NCI-H1092 (cell line): ENCODE results near the gene PTPA.
A peak's percentile ranks its signal among the peaks of the same experiment; 100 is the strongest.

Source experiments
- DNase-seq: peaks from one replicate; lab custom pipeline; 2025; lab: John Stamatoyannopoulos, UW

The PTPA gene

DNA sequence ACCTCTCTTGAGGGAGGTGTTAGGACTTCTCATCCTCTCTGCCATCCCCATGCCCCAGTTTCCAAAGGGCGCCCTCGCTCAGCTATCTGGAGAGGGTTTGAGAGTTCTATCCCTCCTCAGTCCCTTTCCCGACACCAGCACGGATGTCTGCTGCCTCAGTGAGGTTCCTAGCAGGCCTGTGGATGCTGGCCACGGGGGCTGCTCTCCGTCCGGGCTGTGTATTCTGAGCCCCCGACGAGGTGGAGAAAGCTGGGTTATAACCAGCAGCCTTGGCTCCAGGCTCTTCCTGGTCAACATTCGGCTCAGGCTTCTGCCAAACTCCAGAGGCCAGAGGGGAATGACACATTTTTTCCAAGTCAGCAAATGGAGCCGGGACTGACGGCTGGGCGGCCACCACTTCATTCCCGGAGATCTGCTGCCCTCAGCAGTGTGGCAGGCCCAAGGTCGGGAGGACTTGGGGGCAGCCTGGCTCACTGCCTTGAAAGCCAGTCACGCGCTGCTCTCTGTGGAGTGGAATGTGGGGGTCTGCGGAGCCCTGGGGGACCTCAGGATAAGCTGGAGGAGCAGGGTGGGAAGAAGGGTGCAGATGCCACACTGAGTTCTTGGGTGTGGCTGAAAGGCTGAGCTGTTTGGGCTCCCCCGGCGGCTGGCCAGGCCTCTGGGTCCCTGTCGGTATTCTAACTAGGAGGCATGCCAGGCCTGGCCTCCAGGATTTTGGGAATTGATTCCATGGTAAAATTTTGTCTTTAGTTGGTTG lies 27.4 kb downstream of the PTPA start:
- no peak for DNase-seq

DNA sequence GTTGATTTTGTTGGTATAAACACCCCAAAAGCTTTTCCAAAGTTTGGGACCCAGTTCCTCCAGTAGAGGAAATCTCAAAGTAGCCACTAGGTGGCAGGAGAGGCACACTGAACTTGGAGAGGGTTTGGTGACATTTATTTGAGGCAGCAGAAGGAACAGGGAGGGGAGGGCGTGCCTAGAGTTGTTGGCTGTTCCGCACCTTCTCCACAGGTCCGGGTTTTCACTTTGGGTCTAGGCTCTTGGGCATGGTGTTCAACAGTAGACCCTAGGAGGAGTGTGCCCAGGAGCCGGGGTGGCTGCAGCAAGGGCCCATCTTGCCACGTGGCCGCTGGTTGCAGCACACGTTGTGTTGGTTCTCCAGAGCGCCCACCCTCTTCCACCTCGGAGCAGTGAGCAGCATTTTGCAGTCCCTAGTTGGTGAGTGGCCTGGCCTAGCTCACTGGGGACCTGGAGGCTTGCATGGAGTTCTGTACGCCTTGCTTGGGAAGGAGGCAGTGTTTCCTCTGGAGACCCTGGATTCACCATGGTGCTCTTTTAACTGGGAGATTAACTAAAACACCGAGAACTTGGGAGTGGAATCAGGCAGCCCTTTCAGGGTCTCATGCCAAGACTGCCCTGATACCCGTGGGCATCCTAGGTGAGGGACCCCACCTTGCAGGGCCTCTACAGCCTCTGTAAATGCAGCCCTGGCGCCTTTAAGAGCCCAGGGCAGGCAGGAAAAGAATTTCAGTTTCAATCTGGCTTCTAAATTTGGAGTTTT lies 28.2 kb downstream of the PTPA start:
- peak; percentile 69 for DNase-seq

DNA sequence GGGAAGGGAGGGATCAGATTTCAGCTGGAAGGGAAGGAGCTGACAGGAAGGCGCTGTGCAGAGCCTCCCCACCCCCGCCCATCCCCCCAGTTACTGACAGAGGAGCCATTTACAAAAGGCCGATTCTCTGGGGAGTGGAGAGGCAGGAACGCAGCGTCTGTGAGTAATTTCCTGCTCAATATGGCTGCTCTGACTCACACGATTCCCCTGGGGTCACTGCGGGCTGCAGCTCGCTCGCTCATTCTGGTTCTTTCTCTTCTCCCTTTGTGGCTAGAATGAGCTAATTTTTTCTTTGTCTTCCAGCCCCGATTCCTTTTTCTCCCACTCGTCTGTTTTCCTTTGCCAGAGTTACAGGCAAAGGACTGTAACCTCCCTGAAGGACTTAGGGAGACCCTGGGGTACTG lies 28.8 kb downstream of the PTPA start:
- peak; percentile 93 for DNase-seq

DNA sequence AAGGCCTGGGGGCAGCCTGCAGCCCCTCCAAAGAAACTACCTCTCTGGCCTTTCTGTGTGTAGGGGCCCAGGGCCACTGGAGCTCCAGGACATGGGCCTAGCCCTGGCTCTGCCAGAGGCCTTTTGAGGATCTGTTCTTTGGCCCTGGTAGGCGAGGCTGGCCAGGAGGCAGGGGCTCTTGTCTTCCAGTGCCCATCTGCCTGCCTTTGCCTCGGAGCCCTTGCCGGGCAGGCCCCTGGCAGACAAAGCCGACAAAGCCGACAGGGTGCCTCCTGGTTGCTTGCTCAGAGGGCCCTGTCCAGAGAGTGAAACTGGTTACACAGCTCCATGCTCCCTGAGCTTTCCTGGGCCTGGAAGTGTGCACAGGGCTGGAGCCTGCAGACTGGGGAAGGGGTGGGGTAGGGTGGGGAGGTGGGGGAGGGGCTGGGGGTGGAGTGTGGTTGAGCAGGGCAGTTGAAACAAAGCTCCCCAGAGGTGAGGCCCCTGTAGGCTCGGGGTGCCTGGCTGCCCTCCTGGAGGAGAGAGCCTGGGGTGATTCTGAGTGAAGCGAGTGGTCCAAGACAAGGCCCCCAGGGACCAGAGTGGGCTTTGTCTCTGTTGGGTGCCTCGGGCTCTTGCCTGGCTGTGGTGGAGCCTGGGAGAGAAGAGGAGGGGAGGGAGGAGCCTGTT lies 29.3 kb downstream of the PTPA start:
- DNase-seq, result peak; percentile 40

DNA sequence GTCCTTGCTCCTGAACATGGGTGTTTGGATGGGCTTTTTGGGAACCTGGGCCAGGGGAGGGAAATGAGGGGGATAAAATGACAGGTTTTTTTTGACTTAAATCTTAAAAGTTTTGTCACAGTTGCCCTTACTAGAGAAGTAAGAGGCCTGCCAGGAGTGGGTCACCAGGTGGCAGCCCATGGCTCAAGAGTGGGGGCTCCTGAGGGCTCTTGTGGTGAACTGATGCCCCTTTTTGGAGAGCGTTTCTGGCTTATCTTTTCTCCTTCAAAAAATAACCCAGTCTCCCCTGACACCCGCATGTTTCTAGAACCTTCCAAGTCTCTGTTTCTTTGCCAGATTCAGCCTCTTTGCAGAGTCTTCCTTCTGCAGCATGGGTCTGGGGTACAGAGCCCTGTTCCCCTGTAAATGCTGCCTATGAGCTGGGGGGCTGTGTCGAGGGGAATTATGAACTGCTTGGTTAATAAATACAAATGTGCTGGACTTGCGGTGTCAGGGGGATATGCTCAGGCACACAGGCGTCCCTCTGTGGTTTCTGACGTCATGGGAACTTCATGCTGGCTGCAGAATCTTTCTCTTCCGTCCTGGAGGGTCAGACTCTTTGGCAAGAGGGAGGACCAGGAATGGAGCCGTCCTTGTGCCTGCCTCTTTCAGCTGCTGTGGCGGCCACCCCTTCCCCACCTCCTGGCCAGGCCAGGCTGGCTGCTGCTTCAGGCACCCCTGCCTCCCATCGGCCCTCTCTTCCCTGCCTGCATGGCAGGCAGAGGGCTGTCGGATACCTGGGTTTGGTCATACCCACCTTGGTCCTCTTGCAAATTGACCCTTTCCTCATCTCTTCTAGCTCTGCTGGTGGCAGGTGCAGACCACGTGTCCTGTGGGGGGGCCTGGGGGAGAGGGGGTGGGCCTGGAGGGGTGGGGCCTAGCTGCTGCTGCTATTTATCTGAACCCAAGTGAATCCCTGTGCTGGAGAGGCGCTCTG lies 30.1 kb downstream of the PTPA start:
- no peak for DNase-seq

DNA sequence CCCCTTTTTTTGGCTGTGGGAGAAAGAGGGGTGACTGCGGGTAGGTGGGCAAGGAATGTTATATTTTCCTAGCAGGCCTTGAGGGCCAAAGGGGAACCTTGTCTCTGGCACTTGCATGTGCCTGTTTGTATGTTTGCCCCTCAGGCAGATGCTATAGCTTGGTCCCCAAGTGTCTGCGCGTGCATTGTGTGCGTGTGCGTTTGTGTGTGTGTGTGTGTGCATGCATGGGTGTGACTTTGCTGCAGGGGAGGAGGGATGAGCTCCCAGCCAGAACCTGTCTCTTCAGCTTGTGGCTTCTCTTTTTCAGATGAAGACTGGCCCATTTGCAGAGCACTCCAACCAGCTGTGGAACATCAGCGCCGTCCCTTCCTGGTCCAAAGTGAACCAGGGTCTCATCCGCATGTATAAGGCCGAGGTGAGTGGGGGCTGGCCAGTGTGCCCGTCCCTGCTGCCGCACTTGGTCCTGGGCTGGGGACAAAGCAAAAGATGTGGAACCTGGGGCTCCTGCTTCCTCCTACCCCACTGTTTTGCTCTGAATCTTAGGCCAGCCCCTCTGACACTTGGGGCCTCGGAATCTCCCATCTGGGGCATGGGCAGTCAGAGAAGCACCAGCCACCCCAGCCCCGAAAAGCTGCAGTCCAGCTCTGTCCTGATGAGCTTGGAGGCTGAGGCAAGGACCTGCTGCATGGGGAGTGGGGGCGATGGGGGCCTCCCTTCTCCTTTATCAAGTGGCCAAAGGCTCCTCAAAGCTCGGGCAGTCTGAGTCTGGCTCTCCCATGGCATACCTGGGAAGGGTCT lies 31.1 kb downstream of the PTPA start:
- DNase-seq, result no peak

DNA sequence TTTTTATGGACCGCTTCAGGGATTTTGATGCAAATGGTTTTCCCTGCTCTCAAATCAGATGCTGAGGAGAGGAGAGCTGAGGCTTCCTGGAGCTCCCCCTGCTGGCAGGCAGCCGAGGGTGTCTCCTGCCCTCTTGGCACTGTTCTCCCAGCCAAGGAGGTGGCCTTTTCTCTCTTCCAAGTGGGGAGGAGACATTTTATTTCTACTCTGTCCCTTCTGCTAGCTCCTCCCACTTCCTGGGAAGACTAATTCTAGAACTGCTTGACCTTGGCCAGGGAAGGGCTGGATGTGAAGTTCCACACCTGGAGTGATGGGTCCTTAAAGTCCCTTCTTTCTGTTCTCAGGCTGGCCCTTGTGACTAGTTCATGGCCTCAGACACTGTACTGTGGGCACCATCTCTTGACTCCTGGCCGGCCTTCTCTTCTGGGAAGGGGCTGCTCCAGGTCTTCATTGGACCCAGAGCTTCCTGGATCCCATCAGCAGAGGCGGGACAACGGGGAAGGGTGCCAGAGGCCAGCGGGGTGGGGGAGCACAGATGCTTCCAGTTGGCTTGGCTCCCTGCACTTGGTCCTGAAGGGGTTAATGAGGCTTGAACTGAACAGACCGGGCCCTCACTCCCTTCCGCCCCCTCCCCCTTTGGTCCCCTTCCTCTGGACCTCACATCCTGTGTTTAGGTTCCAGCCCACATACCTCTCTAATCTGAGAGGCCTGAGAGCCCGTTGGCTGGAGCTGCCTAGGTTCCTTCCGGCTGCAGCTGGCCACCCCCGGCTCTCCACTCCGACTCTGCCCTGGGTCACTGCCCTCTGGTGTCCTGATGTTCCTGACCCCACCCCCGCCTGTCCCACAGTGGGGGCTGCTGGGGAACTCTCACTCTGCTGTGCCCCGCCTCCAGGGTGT lies 32.1 kb downstream of the PTPA start:
- DNase-seq, result peak; percentile 18

DNA sequence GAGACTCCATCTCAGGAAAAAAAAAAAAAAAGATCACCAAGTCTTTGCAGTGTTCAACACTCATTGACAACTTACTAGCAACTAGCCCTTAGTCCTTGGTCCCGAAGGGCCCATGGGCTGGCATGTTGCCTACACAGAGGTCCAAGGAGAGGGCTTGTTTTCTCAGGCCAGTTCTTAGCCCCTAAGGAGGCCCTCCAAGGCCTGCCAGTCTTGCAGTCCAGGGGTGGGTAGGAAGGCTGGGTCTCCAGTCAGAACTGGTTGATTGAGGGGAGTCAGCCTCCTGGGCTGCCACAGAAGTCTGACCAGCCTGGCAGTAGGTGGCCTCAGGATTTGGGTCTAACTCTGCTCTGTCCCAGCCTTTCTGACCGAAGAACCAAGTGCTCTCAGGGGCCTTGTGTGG lies 34.1 kb downstream of the PTPA start:
- DNase-seq, result no peak

DNA sequence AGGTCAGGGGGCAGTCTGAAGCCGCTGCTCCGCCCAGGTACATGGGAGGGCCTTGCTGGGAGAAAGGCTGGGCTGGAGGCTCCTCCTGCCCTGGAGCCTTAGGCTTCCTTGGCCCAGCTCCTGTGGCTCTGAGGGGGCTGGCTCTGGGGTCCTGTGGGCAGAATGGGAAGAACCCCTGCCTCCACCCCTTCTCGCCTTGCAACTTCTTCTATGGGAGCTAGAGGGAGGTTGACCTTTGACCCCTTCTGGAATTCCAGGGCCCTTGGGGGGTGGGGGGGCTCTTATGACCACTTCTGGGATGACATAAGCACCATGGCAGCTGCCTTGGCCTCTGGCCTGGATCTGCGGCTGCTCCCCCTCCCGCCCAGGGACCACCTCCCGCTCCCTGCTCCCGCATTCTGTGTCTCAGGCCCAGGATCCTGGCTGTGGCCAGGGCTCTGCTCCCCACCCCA lies 34.7 kb downstream of the PTPA start:
- DNase-seq, result no peak

DNA sequence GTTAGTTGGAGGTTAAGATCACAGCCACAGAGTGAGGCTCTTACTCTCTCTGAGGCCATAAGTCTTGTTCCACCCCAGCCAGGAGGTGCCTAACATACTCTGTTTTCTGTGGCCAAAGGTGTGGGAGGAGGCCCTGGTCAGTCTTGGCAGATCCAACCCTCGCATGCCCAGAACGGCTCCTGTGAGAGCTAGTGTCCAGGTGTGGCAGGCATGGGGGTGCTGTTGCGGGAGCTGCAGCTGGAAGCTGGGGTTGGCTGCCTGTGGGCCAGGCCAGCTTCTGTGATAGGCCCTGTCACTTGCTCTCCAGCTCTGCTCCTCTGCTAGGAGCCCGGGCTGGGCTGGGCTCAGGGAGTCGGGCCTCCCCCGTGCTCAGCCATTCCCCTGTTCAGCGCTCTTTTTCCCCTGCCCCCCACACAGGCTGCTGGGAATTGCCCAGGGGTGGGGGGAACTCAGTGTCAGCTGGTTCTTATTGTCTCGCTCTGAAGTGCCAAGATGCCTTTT lies 35.3 kb downstream of the PTPA start:
- no peak for DNase-seq

DNA sequence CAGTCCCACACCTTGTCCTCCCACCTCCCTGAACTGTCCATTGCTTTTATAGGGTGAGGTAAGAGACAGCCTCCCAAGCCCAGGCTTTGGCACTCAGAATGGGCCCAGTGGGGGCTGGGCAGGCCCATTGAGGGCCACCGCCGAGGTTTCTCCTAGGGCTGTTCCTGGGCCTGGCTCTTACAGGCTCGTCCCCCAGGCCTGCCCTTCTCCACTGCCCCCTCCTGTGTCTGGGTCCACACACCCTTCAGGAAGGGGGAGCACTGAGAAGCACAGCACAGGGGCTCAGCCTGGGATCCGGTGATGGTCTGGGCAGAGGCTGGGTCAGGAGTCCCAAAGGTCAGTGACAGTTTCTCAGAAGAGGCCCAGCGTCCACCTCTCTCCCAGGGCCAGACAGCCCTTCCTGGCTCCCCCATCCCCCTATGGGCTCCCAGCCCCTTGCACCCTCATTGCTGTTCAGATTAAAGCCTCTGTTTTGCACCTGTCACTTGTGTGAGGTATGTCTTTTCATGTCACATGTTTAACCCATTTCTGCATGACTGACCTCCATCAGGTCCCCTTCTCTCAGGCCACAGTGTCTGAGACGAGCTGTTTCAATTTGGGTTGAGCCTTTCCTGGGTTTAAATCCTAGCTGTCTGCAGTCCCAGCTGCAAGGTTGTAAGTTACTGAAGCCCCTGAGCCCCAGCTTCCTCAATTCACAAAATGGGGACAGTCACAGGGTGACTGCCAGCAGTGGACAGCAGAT lies 37.4 kb downstream of the PTPA start:
- DNase-seq, result no peak

DNA sequence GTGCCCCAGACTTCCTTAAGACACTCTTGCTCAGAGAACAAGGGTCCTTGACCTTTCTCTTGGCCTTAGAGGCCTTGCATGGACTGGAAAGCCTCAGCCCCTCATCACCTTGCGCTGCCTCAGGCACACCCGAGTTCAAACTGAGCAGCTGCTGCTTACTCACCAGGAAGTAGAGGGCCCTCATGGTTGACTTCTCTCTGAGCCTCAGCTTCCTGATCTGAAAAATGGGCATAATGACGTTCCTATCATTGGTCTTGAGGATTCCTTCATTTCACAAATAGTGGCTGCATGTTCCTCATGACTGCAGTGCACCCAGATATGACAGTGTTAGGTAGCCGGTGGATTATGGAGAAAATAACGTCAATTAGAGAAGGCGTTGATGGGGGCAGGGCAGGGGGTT lies 38.2 kb downstream of the PTPA start:
- no peak for DNase-seq

DNA sequence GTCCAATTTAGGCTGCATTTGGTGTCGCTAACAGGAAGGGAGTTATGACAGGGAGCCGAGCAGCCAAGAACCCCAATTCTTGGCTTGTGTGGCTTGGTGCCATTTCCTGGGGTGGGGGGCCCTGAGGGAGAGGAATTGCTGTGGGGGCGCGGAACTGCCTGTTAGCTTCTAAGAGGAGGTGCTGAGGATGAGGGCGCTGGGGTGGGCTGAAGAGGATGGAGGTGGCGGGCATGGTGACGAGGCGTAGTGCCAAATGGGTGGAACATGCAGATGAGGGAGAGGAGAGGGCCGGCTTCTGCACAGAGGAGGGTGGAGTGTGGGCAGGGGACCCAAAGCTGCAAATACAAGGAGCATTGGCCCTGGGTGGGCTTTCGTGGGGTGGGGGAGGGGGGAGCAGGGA lies 38.9 kb downstream of the PTPA start:
- no peak for DNase-seq

DNA sequence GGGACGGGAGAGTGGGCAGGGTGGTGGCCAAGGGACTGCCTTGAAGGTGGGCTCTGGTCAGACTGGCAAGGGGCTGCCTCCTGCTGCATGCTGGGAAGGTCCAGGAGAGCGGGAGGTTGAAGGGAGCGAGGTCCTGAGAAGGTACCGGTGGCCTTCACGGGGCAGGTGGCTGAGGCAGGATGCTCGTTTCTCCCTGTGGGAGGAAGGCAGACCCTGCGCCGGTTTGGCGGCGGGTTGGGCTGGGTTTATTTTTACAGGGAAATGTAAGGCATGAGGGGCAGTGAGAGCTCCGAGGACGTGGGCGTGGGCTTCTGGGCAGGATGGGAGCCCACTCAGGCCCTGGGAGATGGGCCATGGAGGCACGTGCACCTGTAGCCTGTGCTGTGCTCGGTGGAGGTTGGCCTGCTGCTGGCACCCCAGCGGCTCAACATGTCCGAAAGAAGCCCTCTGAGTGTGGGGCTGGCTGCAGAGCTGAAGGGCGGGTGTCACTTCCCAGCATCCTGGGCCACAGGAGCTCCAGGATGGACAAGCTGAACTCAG lies 39.5 kb downstream of the PTPA start:
- DNase-seq, result no peak

DNA sequence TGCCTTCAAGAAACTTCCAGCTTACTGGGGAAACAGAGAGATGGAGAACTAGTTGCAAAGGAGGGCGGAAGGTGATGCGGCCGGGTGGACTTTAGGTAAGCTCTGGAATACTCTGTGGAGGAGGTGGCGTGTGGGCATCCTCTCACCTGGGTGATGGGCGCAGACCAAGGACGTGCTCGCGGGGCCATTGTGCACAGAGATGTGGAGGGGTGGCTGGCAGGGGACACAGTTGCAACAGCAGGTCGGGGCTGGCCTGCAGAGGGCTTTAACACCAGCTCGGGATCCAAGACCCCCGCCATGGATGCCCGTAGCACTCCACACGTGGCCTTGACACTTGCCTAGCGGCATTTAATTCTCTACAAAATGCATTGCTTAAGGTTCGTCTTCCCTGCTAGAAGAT lies 40.3 kb downstream of the PTPA start:
- no peak for DNase-seq

DNA sequence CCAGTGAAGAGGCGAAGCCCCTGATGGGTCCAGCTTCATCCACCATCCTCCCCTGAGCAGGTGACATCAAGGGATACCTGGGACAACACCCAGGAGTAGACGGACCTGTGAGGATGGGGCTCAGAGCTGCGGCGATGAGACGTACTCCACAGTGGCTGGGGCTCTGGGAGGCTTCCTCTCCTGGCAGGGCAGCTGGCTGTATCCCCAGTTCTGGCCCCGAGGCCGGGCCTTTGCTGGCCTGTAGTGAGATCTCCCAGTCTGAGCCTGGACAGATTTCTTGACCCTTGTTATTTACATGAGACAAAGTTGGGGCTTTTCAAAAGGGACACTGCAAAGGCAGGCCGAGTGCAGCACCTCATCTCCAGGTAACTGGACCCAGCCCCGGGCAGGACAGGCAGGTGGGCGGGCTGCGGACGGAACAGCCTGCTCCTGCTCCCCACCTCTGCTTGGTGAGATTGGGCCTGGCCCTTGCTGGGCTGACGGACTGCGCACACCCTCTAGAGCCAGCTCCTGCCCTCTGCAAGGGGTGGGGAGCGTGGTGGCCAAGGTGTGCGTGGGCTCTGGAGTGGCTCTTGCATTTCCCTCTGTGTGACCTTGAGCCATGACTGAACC lies 43.8 kb downstream of the PTPA start:
- DNase-seq, result no peak

DNA sequence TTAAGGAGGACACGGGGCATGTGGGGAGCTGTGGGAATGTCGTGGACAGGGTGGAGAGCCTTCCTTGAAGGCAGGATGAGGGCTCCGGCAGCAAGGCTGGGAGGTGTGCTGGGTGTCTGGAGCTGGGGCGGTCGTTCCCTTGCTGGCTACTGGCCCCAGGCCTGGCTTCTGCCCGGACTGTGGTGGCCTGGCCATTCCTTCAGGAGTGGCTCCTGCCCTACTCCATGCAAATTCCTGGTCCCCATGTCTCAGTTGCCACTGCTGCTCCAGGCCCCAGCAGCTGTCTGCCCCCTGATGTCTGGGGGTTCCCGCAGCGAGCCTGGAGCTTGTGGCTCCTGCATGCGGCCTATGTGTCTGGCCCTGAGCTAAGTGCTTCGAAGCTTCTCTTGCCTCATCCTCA lies 44.9 kb downstream of the PTPA start:
- no peak for DNase-seq
